Dedifferentiated amniotic fluid mesenchymal stem cell (primary cell): ENCODE data around the gene IFNE.
"Not testable (repeated sequence)": the region's sequence is repeated elsewhere in the genome, so short reads cannot be mapped to it uniquely, and the experiment has no call there.

ENCODE experiments used
- DNase-seq: peaks from one replicate; pipeline ENCODE4 v3.0.0-alpha.2; 2016; ENCODE audit errors: extremely low spot score

IFNE gene

GRCh38 chr9:21491756-21492155 lies 9.6 kb upstream of the IFNE start:
- DNase-seq: no peak

- no peak for DNase-seq
These were observed 550 bp downstream of the IFNE start for GRCh38 chr9:21481470-21482056.

GRCh38 chr9:21479152-21479702 lies 2.9 kb downstream of the IFNE start:
- DNase-seq: no peak

- no peak for DNase-seq
These were observed 4.6 kb downstream of the IFNE start for GRCh38 chr9:21477466-21477865.

- no peak for DNase-seq
These were observed 8.9 kb downstream of the IFNE start for GRCh38 chr9:21473236-21473635.

- DNase-seq: no peak
These were observed 12.0 kb downstream of the IFNE start for GRCh38 chr9:21470126-21470525.

GRCh38 chr9:21465859-21466518 lies 16.1 kb downstream of the IFNE start:
- DNase-seq: peak; percentile 81

GRCh38 chr9:21465138-21465537 lies 17.0 kb downstream of the IFNE start:
- no peak for DNase-seq

GRCh38 chr9:21461377-21461776 lies 20.7 kb downstream of the IFNE start:
- peak; percentile 45 for DNase-seq

- no peak for DNase-seq
These were observed 26.8 kb downstream of the IFNE start for GRCh38 chr9:21455320-21455719.

- no peak for DNase-seq
These were observed 28.0 kb downstream of the IFNE start for GRCh38 chr9:21454149-21454548.

- no peak for DNase-seq
These were observed 29.4 kb downstream of the IFNE start for GRCh38 chr9:21452681-21453080.

GRCh38 chr9:21450733-21451394 lies 31.2 kb downstream of the IFNE start:
- no peak for DNase-seq

- DNase-seq: not testable (repeated sequence)
These were observed 32.8 kb downstream of the IFNE start for GRCh38 chr9:21449312-21449711.

GRCh38 chr9:21443849-21444625 lies 38.1 kb downstream of the IFNE start:
- DNase-seq: no peak

- no peak for DNase-seq
These were observed 42.0 kb downstream of the IFNE start, which contains the start of gene IFNA1 for GRCh38 chr9:21440139-21440538. IFNA1 (plus strand) TSS chr9:21440439; CDS start chr9:21440508, 69 bp downstream.

GRCh38 chr9:21435015-21435383 lies 47.1 kb downstream of the IFNE start:
- not testable (repeated sequence) for DNase-seq

GRCh38 chr9:21434202-21435014 lies 47.7 kb downstream of the IFNE start:
- peak; percentile 56 for DNase-seq

- no peak for DNase-seq
These were observed 49.3 kb downstream of the IFNE start for GRCh38 chr9:21432672-21433425.
